HS-27A (cell line): ENCODE data around the gene GCK.
"Not testable (repeated sequence)": the region's sequence is repeated elsewhere in the genome, so short reads cannot be mapped to it uniquely, and the experiment has no call there.

Experiments
- DNase-seq: peaks from one replicate; pipeline ENCODE4 v3.0.0-alpha.2; 2012; ENCODE audit warnings: low read depth, missing footprints

The GCK gene

DNA sequence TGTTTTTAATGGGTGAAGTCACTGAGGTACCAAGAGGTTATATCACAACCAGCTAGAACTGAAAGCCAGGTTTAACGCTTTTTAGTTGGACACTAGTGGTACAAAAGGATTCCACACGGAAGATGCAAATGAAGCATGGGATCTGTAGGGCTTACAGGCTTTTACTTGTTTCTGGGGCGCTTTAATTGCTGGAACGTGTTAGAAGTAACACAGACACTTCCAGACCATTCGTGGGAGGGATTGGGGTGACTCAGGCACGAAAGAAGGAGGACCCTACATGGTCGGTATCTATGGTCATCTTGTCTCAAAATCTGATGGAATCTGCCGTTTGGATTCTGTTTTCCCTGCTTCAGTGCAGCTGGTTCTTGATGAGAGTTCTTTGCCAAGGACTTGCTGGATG is 12.6 kb upstream of the GCK start:
- DNase-seq: no peak

- peak; percentile 73 for DNase-seq
Observed at GRCh38 chr7:44200699-44201461, 11.6 kb upstream of the GCK start, which contains the start of gene YKT6. YKT6 (plus strand) TSS chr7:44200978; CDS start chr7:44201136, 158 bp downstream.

GRCh38 chr7:44200163-44200562 is 10.9 kb upstream of the GCK start:
- DNase-seq: not testable (repeated sequence)

DNA sequence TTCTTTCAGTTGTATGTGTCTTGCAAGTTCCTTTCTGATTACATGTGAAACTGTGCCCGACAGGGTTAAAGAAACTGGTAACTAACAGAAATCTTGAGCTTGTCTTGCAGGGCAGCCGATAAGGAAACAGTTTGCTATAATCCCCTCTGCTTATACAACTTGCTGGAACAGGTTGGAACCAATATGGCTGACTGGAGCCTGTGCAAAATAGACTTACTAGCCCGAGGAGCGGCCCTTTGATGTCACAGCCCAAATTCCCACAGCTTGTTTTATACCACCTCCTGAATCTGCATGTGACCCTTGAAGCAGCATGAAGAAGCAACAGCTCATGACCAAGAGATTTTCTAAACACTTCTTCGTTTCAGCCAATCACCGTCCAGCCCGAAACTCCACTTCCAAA is 8.2 kb upstream of the GCK start:
- no peak for DNase-seq

- DNase-seq: no peak
Observed at GRCh38 chr7:44196450-44196872, 7.2 kb upstream of the GCK start.

GRCh38 chr7:44195889-44196288 is 6.7 kb upstream of the GCK start:
- no peak for DNase-seq

- no peak for DNase-seq
Observed at GRCh38 chr7:44194562-44195145, 5.4 kb upstream of the GCK start.

- no peak for DNase-seq
Observed at GRCh38 chr7:44194069-44194468, 4.8 kb upstream of the GCK start.

- DNase-seq: no peak
Observed at GRCh38 chr7:44193011-44193802, 4.0 kb upstream of the GCK start.

DNA sequence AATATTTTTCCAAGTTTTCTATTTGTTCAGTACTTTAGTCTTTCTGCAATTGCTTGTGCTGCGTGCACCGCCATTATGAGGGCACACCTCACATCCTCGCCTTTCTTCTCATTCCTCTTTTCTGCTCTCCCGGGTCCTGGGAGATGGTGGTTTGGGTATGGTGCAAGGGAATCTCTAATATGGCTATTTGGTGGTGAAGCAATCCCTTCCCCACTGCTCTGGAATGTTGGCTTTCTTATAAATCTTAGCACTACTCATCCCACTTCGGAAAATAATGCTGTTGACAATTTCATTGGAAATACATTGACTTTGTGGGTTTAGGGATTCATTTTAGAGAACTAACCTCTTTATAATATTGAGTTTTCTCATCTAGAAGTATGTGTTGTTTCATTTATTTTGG is 1.9 kb upstream of the GCK start:
- no peak for DNase-seq

DNA sequence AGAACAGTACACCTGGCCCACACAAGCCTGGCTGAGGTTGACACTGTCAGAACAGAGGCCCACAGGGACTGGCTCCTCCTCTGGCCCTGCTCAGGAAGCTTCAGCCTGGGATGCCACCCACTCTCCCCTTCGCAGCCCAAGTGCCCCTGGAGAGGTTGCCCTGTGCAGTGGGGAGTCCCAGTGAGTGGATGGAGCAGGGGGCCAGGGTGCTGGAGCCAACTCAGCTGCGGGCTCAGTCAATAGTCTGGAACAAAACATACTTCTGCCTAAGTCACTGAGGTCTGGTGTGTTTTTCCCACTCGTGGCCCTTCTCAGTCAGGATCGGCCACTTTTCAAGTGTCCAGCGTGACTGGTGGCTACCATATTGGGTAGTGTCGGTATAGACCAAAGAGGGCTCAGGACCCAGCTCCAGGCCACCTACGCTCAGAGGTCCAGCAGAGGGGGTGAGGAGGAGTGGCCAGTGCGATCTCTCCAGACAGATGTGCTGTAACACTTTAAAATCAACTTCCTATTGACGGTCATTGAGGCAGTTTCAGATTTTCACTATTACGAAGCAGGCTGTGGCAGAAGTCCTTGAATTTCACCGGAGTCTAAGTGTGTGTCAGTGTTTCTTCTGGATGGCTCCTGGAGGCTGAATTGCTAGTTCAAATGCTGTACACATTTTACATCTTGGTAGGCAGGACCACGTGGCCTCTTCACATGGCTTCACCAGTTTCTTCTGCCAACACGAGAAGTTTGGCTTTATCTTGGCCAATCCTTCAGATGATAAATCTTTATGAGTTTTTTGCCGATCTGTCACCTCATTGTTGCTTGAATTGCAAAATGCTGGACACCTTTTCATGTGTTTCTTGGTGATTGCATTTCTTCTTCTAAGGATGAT is 994 bp upstream of the GCK start:
- no peak for DNase-seq

DNA sequence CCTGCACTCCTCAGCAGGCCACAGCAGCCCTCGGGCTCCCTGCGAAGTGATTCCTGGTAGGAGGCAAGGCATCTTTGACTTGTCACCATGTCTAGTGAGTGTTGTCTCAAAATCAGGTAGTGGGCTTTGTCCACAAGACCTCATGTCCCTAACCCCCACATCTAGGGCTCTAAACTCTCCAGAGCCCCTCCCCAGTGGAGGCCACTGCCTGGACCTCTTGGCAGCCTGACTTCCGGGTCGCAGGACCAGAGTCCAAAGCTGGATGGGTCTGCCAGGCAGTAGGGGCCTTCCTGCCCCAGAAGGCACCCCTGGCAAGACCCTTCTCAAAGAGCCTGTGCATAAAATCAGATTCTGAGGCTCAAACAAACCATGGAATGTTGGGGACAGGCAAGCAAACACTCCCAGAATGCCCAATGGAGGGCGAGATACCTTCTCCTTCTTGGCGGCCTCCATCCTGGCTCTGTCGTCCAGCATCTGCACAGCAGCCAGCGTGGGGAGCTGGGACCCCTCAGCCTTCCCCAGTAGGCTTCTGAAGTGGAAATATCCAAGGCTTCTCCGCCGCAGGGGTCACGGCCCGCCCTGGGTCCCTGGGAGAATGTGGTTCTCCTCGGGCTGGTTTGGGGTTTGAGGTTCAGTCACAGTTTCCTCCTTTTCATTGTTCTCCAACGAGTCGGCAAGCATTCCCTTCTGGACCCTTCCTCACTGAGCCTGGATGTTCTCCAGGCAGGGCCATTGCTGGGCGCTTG is 586 bp downstream of the GCK start:
- DNase-seq: no peak

GRCh38 chr7:44187636-44188416 is 1.4 kb downstream of the GCK start:
- DNase-seq: no peak

GRCh38 chr7:44186736-44187135 is 2.5 kb downstream of the GCK start:
- no peak for DNase-seq

DNA sequence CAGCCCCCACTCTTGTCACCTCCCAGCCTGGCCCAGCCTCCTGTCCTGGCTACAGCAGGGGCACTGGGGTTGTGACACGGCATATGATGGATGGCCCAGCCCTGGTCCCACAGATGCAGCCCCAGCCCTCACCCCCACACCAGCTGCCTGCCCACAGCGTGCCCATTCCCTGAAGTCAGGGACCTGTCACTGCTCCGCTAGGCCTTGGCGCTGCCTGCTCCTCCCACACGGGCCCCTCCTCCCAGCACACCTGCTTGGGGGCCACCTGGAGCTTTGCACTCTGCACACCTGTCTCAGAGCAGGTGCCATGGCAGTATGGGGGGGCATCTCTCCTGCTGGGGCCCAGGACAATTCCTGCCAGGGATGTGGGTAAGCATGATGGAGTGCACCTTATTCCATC is 3.5 kb downstream of the GCK start:
- DNase-seq: no peak

DNA sequence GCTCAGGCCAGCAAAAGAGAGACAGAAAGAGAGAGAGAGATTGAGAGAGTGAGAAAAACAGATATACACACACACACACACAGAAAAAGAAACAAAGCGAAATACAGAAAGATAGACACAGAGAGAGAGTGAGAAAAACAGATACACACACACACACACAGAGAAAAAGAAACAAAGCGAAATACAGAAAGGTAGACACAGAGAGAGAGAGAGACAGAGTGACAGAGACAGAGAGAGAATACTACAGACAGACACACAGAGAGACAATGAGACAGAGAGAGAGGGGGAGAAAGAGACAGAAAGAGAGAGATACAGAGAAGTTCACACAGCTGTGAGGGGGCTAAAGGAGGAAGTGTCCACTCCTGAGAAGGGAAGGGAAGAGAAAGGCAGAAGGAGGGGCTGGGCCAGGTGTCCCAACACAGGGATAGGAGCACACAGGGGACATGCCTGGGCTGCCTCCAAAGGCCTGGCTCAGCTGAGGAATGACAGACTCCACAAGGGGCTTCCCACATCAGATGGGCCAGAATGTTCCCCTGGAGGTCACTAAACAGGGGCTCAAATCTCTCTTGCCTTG is 4.3 kb downstream of the GCK start:
- no peak for DNase-seq

- DNase-seq: no peak
Observed at GRCh38 chr7:44184206-44184872, 4.9 kb downstream of the GCK start.

GRCh38 chr7:44183386-44183785 is 5.9 kb downstream of the GCK start:
- DNase-seq: no peak

DNA sequence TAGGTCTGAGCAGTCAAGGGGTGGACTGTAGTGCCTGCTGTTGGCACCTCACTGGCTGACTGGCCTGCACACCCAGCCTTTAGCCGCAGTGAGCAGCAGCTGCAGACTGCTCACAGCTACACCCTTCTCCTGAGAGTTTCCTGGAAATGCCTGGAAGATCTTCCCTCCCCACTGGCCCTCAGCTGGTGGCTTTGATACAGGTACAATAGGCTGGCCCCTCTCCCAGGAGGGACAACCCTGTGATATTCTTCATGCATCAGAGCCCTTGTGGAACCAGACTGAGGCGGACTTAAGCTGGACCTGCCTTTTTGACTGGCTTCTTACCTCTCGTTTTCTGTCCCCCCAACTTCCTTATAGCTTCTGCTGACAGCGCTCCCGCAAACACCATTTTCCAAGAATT is 6.4 kb downstream of the GCK start:
- no peak for DNase-seq

DNA sequence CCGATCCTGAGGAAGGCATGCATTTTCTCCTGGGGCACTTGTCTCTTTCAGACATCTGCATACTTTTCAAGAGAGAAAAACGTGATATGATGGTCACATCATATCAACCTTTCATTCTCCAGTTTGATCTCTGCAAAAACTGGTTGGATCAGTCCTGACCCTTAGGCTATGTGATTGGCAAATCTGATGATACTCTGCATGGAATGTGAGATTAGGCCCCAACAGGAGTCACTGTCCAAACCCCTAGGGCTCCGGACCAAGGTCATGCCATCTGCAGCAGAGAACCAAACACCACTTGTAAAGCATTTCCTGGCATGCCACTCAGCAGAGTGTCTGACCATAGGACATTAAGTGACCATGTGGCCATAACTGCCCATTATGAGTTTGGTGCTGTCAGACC is 8.6 kb downstream of the GCK start:
- no peak for DNase-seq
